Kidney (tissue), 14 donors: ENCODE measurements around the gene ACSF3. TPM values are rescaled to one million over a fixed set of nuclear protein-coding genes. Genes with fewer than 3 reads are reported as not detected.
"Not testable (repeated sequence)": the region's sequence is repeated elsewhere in the genome, so short reads cannot be mapped to it uniquely, and the experiment has no call there.

Experiments
- DNase-seq, 5 donors: peaks; one replicate each; pipeline ENCODE4 v3.0.0-alpha.2; 2013 to 2020
- FAIRE-seq: peaks from 2 replicates; lab custom pipeline; 2012; peaks lifted over from hg19 to GRCh38; lab: Jason Lieb, UNC
- H3K27ac ChIP-seq, 2 donors: one replicate each; pipeline ENCODE4 v1.7.0; 2013; ENCODE audit warnings: low read depth in 2 of 2, low read length in 2 of 2, inconsistent platforms in 1 of 2
- H3K27me3 ChIP-seq: one replicate; pipeline ENCODE4 v1.7.1; 2013; ENCODE audit warnings: low read length, inconsistent platforms; ENCODE audit not compliant: control insufficient read depth, insufficient read depth
- H3K36me3 ChIP-seq, 3 donors: one replicate each; pipeline versions ENCODE4 v1.7.0 to v1.7.1; 2013; ENCODE audit warnings: low read length in 3 of 3, control low read depth in 1 of 3, inconsistent platforms in 1 of 3; ENCODE audit not compliant: insufficient read depth in 3 of 3, control insufficient read depth in 2 of 3
- H3K4me1 ChIP-seq, 3 donors: one replicate each; pipeline versions ENCODE4 v1.7.0 to v1.7.1; 2013; ENCODE audit warnings: low read length in 3 of 3, inconsistent platforms in 1 of 3, low read depth in 1 of 3; ENCODE audit not compliant: control insufficient read depth in 2 of 3, insufficient read depth in 2 of 3
- H3K4me3 ChIP-seq, 3 donors: one replicate each; pipeline versions ENCODE4 v1.7.0 to v1.8.1; 2013; ENCODE audit warnings: low read length in 3 of 3, control low read depth in 1 of 3, inconsistent platforms in 1 of 3
- H3K9ac ChIP-seq, 3 donors: one replicate each; pipeline versions ENCODE4 v1.7.0 to v1.7.1; 2013; ENCODE audit warnings: low read length in 3 of 3, control low read depth in 1 of 3, inconsistent platforms in 1 of 3
- H3K9me3 ChIP-seq, 3 donors: one replicate each; pipeline versions ENCODE4 v1.7.0 to v1.7.1; 2013; ENCODE audit warnings: low read length in 3 of 3, control low read depth in 1 of 3, inconsistent platforms in 1 of 3; ENCODE audit not compliant: control insufficient read depth in 2 of 3, insufficient read depth in 1 of 3
- intact Hi-C: fragments of 100-400 bp; cut with DNase I; formaldehyde crosslinking; loops from one replicate; pipeline ENCODE4 v1.11.1; 2022
- polyA plus RNA-seq: library from polyadenylated mRNA; stranded (reverse); fragments of 350-450 nt; fragmentation: Illumina TruSeq; extraction: RNeasy Lipid Tissue Mini Kit (QIAGEN cat#74804); gene quantifications from one replicate; pipeline ENCODE4 v1.2.3, GENCODE V29; 2014; ENCODE audit warnings: low read depth, low replicate concordance; ENCODE audit not compliant: insufficient read depth
- total RNA-seq: library from RNA; stranded (reverse); fragmentation: NEBNext Ultra II Directional; extraction: Animal tissue kit (Norgen Biotek cat#: 25700); gene quantifications from one replicate; pipeline ENCODE4 v1.2.1, GENCODE V29; 2021
- TF ChIP-seq, protein P1 (sequence below): IDR thresholded peaks from 3 replicates; pipeline ENCODE4 v1.5.1; 2012; ENCODE audit warnings: mild to moderate bottlenecking, moderate library complexity, borderline replicate concordance; ENCODE audit not compliant: insufficient read depth; ENCODE audit errors: extremely low read depth
- donor health status: control.
- donor health status: control.
- donor health status: control.
- donor health status: control.
- donor health status: control.
- donor health status: DM: yes; HTN: yes; CAD: no.
- donor health status: Normal renal cell carcinoma (clear cell type).

Gene ACSF3
- total and polyA plus RNA-seq, 2 donors from 2014 or later, result 33.2 to 39.0 TPM

DNA sequence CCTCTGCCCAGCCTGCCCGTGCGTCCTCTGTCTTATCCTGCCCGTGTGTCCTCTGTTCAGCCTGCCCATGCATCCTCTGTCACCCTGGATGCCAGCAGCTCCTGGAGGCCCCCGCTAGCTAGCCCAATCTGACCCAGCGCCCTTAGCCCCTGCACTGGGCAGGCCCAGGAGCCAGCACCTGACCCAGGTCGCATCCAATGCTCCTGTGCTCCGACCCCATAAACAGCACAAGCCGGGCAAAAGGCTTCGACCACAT is 91.0 kb downstream of the ACSF3 start:
- H3K4me1 ChIP-seq, result no peaks in the 10 kb centered on the region
- FAIRE-seq (no peak), DNase-seq (no peak)
- TF ChIP-seq, protein P1, sequence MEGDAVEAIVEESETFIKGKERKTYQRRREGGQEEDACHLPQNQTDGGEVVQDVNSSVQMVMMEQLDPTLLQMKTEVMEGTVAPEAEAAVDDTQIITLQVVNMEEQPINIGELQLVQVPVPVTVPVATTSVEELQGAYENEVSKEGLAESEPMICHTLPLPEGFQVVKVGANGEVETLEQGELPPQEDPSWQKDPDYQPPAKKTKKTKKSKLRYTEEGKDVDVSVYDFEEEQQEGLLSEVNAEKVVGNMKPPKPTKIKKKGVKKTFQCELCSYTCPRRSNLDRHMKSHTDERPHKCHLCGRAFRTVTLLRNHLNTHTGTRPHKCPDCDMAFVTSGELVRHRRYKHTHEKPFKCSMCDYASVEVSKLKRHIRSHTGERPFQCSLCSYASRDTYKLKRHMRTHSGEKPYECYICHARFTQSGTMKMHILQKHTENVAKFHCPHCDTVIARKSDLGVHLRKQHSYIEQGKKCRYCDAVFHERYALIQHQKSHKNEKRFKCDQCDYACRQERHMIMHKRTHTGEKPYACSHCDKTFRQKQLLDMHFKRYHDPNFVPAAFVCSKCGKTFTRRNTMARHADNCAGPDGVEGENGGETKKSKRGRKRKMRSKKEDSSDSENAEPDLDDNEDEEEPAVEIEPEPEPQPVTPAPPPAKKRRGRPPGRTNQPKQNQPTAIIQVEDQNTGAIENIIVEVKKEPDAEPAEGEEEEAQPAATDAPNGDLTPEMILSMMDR, result no peak
- intact Hi-C loops, result no loop called here
- H3K27ac ChIP-seq, result no peak overlapping the region
- no peak overlapping the region for H3K4me3 ChIP-seq
- H3K9ac ChIP-seq, result no peak overlapping the region
- no peaks in the 10 kb centered on the region for H3K9me3 ChIP-seq
- H3K36me3 ChIP-seq, result no peaks in the 10 kb centered on the region
- no peaks in the 10 kb centered on the region for H3K27me3 ChIP-seq

DNA sequence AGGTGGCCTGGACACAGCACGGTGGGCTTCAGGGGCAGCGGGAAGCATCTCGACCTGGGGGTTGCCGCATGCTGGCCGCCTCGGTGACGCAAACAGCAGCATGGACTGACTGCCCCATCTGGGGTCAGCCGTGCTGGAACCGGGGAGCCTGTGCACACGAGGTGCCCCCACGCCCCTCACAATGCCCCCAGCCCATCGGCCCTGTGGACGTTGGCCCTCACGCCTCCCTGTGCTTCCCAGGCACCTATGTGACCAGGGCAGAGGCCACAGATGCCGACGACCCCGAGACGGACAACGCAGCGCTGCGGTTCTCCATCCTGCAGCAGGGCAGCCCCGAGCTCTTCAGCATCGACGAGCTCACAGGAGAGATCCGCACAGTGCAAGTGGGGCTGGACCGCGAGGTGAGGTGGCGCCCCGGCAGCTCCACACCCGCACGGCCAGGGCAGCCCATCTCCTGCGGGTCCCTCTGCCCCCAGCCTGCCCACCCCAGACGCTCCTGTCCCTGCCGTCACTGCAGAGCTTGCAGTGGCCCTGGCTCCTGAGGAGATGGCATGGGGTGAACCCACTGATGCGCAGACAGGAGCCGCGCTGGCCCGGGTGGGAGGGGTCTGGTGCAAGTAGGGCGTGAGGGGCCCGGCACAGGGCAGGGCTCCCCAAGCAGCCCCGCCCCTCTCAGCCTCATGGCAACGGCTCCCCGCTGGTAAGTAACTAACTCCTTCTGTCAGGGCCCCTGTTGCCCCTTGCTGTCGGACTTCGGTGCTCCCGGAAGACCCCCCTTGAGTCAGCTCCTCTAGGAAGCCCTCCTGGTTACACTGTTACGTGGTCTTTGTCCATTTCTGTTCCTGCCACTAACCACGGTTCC is 91.5 kb downstream of the ACSF3 start:
- H3K27ac ChIP-seq, result no peak overlapping the region
- no peak for FAIRE-seq
- no peak overlapping the region for H3K9ac ChIP-seq
- TF ChIP-seq, protein P1, result no peak
- no peak overlapping the region for H3K4me3 ChIP-seq
- no peaks in the 10 kb centered on the region for H3K4me1 ChIP-seq
- H3K36me3 ChIP-seq, result no peaks in the 10 kb centered on the region
- no peaks in the 10 kb centered on the region for H3K27me3 ChIP-seq
- intact Hi-C loops, result no loop called here
- peak in 2 of 5 donors; percentile 61 to 75 for DNase-seq
- no peaks in the 10 kb centered on the region for H3K9me3 ChIP-seq

DNA sequence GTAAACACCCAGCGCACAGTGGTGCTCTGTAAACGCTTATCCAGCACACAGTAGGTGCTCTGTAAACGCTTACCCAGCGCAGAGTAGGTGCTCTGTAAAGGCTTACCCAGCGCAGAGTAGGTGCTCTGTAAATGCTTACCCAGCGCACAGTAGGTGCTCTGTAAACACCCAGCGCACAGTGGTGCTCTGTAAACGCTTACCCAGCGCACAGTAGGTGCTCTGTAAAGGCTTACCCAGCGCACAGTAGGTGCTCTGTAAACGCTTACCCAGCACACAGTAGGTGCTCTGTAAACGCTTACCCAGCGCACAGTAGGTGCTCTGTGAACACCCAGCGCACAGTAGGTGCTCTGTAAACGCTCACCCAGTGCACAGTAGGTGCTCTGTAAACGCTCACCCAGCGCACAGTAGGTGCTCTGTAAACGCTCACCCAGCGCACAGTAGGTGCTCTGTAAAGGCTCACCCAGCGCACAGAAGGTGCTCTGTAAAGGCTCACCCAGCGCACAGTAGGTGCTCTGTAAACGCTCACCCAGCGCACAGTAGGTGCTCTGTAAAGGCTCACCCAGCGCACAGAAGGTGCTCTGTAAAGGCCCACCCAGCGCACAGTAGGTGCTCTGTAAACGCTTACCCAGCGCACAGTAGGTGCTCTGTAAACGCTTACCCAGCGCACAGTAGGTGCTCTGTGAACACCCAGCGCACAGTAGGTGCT is 92.4 kb downstream of the ACSF3 start:
- intact Hi-C loops, result not testable (repeated sequence)

GRCh38 chr16:89186593-89187031 is 93.0 kb downstream of the ACSF3 start:
- FAIRE-seq, H3K27me3 ChIP-seq, H3K9me3 ChIP-seq, intact Hi-C loops, H3K27ac ChIP-seq, H3K9ac ChIP-seq, H3K36me3 ChIP-seq, H3K4me3 ChIP-seq, H3K4me1 ChIP-seq: not testable (repeated sequence)
- peak in 1 of 5 donors; percentile 13 for DNase-seq

More for the DNA sequence above, 92.4 kb downstream of the ACSF3 start:
- not testable (repeated sequence) for H3K36me3 ChIP-seq, H3K9me3 ChIP-seq, H3K4me1 ChIP-seq, FAIRE-seq, H3K4me3 ChIP-seq, H3K27ac ChIP-seq, H3K27me3 ChIP-seq, H3K9ac ChIP-seq
- DNase-seq, result peak in 1 of 5 donors; percentile 21
